Cardiac fibroblast (primary cell): Measurements from ENCODE around the gene EREG.

Experiments
- DNase-seq, 2 donors: peaks; one replicate each; pipeline versions ENCODE4 v3.0.0 to v3.0.0-alpha.2; 2010; ENCODE audit warnings: low read depth in 2 of 2
- H3K4me3 ChIP-seq, 2 donors: replicated peaks in 1 of 2; 1 replicate in 1 of 2; 2 replicates in 1 of 2; pipeline ENCODE4 v1.5.1; 2011; ENCODE audit warnings: low read depth in 2 of 2, low read length in 2 of 2, mild to moderate bottlenecking in 2 of 2, moderate library complexity in 1 of 2
- CTCF ChIP-seq: IDR thresholded peaks from one replicate; pipeline ENCODE4 v1.5.1; 2011; ENCODE audit warnings: low read depth, mild to moderate bottlenecking, low read length, inconsistent platforms

The EREG gene

DNA sequence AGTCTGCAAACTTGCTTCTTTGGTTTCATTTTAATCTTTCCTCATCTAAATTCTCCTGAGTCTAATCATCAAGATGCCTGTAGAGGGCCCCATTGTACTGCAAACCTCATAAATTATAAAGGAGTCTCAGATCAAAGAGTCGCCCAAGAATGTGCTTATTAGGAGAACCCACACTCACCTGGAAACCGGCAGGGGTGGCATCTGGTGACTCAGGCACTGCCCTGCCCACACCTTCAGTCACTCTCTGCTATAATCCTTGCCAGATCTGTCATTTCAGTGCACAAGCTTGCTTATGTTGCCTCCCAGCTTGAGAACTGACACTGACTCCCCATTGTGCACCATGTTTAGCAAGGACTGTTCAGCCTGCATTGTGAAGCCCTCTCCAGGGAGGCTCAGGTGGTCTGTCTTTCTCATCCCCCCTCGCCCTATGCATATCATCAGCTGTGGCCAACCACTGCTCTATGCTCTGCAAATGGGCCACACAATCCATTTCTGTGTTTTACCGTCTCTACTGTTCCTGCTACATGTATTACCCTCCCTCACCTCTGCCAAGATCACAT is 44.3 kb upstream of the EREG start:
- peak; percentile 75 to 83 for DNase-seq
- peak; percentile 62 for TF ChIP-seq CTCF
- no peak overlapping the region for H3K4me3 ChIP-seq

GRCh38 chr4:74322301-74322700 is 42.6 kb upstream of the EREG start:
- no peak for DNase-seq
- TF ChIP-seq CTCF, result no peak
- H3K4me3 ChIP-seq, result no peak overlapping the region

GRCh38 chr4:74323663-74324062 is 41.3 kb upstream of the EREG start:
- H3K4me3 ChIP-seq, result no peak overlapping the region
- no peak for DNase-seq
- no peak for TF ChIP-seq CTCF

DNA sequence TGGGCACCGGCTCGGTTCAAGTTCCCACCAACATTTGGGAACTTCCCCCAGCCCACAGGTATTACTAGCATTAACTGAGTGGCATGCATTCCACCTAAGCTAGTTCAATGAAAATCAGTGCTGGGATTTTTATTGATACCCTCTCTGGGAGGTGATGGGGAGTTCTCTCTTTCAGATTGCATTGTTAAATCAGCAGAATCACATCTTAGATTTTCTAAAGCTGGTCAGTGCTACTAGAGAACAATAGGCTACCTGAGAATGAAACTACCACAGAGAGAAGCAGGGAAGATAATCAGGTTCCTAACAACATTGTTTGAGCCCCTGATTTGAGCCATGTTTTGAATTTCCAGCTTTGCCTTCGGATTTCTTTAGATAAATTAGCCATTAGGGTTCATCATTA is 40.7 kb upstream of the EREG start:
- TF ChIP-seq CTCF, result no peak
- DNase-seq, result no peak
- H3K4me3 ChIP-seq, result no peak overlapping the region

DNA sequence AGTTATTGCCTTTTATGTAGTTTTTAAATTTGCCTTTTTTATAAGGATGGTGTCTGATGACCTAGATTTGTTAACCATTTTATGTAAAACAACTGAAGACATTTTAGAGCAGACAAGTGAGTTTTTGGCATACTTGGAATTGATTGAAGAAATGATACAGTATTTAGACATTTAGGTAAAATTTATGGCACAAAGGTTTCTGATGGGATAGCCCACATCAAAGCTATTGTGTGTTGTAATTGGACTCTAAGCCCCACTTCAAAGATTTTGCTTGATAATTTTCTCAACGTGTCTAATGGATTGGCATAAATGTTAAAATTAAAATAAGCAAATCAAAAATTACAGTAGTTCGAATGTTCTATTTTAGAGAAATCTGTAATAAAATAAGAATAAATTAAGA is 39.1 kb upstream of the EREG start:
- DNase-seq, result no peak
- H3K4me3 ChIP-seq, result no peak overlapping the region
- TF ChIP-seq CTCF, result no peak

- DNase-seq, result peak; percentile 17 to 66
- no peak overlapping the region for H3K4me3 ChIP-seq
- TF ChIP-seq CTCF, result no peak
Measured at GRCh38 chr4:74327762-74328161, 37.2 kb upstream of the EREG start.

DNA sequence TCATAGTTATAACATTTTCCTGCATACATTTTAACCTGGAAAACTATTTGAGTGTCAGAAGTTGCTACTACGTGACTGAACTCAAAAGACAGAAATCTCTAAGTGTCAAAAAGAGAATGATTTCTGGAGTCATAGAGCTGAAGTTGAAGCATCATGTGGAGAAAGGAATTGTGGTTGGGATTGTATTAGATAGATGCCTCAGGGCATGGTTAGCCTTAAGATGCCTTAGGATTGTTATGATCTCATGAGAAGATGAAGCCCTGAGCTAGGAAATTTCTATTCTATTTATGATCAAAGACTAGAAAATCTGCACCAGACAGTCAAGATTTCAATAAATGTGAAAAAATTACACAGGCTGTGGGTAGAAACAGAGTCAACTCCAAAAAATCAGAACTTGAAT is 36.4 kb upstream of the EREG start:
- no peak for TF ChIP-seq CTCF
- DNase-seq, result no peak

More for the DNA sequence above, 36.4 kb upstream of the EREG start:
- H3K4me3 ChIP-seq, result no peak overlapping the region
